NCI-H2227 (cell line): ENCODE measurements around the gene PIK3R5.
"Not testable (repeated sequence)": the region's sequence is repeated elsewhere in the genome, so short reads cannot be mapped to it uniquely, and the experiment has no call there.

Experiments
- DNase-seq: peaks from one replicate; lab custom pipeline; 2025; ENCODE audit not compliant: unreplicated experiment; lab: John Stamatoyannopoulos, UW

Gene PIK3R5

DNA sequence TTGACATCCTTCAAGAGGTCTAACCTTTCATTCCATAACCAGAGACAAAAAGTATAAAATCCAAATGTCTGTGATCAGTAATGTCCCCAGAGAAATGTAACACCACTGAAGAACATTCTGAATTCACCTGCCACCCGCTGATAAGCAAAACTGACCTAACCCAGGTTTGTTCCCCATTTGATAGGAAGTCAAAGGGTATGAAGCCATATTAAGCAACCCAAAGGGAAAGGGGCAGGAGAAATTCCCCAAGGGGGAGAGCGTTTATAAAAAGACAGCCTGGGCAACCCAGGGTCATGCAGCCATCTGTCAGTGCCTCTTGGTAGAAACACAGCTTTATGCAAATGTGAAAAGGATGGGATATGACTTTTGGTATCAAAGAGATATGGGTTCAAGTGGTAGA lies 67.4 kb downstream of the PIK3R5 start:
- DNase-seq = no peak

DNA sequence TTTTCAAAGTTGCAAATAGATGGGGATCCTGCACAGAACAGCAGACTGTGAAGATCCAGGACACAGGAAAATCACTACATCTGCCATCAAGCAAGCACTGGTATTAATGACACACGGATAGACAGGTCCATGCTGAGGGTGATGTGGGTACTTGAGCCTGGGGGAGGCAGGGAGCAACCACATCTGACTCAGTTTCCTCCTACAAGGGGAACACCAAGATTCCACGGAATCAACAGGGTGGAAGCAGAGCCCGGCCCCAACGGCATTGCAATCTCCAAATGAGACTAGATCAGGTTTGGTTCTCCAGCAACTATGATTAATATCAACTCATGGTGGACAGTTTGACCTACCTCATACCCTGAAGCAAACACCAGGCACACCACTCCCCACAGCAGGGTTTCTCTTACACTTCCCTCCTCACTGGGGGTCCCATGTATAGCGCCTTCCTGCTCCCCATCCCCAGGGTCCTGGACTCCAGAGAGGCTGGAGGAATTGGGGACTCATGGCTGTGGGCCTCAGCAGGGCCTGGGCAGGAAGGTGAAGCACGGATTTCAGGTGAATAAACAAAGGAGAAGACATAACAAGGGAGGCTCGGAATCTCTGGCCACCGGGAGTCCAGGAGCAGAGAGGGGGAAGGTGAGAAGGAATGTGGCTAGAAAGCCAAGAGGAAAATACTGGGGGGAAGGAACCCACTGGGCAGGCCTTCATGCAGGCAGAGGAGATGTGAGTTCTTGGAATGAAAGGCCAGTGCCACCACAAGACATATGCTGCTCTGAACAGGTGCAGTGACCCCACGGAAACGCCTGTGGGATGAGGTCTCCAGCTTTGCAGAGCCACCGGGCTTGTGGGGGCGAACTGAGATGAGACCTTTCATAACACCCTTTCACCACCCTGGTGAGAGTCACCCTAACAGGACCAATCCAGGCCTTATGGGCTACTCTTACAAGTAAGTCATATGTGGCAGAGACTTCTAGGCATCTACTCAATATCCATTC lies 68.6 kb downstream of the PIK3R5 start:
- DNase-seq = no peak

DNA sequence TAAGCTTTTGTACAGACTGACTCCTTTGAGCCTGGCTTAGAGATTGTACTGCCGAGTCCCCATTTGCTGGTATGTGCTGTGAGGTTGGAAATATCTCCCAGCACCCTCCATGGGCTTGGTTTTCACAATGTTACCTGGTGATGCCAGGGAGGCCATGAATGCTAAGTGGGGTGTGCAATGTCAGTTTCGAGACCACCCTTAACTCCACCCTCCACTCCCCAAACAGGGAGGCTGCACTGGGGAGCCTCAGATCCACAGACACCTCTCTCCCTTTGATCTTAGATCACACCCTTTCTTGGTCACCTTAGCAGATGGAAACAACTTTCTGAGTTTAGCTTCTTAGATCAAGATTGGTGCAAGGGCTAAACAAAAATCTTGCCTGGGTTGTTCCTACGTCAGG lies 69.4 kb downstream of the PIK3R5 start:
- no peak for DNase-seq

DNA sequence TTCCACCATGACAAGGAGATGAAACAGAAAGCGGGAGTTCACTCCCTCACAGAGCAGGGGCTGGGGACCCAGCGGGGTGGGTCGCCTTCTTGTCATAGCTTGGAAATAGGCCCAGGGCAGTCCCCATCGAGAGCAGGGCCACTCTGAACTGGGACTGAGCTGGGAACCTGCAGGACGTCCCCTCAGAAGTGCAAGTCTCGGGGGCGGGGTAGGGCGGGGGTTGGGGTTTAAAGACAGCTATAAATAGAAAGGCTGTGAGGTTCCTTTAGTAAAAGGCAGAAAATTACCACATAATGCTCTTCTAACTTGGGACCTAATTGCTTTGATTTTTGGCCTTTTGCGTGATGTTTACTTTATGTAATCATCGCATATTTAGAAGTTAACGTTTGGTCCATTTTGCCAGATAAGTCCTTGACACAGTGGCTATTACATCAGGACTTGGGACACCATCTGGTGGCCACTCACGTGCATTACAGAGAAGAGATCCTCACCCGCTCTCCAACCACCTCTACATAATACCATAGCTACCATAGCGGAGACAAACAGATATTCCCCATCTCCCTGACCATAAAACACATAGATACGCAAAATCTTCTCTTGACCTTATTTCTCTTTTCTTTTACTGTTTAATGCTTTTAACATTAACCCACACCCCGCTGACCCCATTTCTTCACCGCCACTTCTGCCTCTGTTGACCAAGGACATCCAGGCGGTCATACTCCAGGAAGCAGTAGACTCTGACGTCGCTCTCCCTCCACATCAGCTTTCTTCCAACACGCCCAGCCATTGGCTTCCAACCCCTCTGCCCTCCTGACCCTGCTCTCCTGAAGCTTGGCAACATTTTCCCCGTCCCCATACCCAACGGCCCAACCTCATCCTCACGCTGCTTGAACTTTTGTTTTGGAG lies 70.6 kb downstream of the PIK3R5 start:
- peak; percentile 71 for DNase-seq

- DNase-seq = no peak
Measured at GRCh38 chr17:8894202-8894671, 71.3 kb downstream of the PIK3R5 start.

DNA sequence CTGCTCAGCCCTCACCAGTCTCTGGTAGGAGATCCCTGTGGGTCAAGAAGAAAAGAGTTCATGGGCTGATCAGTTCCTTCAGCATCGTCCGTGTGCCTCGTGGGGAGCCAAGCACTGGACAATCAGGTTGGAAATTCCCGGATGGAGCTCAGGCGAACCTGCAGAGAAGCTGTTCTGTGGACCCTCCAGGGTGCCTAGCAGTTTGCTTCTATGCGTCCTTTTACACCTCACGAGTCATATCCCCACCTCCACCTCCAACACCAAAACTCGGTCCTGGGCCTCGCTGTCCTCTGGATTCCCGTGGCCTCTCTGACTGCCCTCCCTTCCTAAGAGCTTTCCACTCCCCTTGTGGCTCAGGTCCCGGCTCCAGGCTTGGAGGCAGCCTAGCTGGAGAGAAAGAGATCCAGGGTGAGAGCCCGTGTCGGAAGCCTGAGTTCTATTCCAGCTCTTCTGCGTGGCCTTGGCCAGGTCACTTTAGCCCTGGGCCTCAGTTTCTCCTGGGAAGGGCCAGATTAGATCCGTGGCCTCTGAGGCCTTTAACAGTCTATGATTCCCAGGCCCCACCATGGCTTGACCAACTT lies 71.8 kb downstream of the PIK3R5 start:
- DNase-seq = no peak

DNA sequence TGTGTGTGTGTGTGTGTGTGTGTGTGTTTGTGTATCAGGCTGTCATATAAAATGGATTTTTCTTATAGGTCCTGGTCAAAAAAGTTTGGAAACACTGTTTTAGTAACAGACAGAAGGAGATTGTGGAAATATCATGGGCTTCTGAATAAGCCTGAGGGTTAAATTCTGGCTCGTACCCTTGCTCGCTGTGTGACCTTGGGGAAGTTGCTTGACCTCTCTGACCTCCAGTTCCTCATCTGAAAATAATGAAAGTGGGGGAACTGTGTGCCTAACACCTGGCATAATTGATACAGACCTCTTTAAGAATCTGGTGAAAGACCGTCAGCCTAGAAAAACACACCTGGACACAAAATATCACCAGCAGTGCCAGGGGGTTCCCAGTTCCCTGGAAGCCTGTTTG lies 72.4 kb downstream of the PIK3R5 start:
- no peak for DNase-seq

DNA sequence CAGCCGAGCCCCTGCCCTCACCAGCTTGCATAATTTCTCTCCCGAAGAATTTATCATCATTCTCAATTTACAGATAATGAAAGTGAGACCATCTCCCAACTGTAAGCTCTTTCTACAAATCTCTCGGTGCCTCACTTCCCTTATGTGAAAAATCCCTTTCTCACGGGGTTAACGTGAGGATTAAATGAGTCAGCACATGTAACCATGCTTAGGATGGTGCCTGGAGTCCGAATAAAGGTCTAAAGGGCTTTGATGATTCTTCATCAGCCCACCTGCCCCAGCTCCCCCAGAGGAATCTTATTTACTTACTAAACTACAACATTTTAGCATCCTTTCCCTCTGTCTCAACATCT lies 73.2 kb downstream of the PIK3R5 start:
- no peak for DNase-seq

- no peak for DNase-seq
Measured at GRCh38 chr17:8890671-8891070, 74.8 kb downstream of the PIK3R5 start.

DNA sequence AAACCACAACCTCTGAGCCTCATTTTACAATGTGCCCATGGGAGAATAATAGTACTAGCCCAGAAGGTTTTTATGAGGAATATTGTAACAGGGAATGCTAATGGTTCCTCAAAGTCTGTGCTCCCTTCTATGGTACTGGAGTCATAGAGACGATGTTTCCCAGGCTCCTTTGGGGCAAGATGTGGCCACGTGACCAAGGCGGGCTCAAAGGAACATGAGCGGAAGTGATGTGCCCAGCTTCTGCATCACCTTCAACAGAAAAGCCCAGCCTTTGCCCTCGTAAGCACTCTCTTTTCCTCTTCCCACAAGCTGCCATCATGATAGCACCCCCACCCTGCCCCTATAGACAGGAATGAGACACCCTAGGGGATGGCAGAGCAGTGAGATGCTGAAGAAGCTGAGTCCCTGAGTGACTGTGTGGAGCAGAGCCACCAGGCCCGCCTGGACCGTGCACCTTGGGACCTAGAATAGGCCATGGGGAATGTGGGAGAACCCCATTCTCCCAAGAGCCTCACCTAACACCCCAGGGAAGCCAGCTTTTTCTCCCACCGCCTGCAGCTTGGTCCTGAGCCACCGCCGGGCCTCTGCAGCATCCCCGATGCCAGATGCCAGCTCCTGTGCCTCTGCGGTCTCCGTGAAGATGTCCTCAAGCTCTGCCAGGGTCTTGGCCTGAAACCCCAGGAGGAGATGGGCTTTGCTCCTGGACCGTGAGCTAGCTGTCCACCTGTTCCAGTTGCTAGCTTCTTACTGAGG lies 75.9 kb downstream of the PIK3R5 start:
- no peak for DNase-seq

DNA sequence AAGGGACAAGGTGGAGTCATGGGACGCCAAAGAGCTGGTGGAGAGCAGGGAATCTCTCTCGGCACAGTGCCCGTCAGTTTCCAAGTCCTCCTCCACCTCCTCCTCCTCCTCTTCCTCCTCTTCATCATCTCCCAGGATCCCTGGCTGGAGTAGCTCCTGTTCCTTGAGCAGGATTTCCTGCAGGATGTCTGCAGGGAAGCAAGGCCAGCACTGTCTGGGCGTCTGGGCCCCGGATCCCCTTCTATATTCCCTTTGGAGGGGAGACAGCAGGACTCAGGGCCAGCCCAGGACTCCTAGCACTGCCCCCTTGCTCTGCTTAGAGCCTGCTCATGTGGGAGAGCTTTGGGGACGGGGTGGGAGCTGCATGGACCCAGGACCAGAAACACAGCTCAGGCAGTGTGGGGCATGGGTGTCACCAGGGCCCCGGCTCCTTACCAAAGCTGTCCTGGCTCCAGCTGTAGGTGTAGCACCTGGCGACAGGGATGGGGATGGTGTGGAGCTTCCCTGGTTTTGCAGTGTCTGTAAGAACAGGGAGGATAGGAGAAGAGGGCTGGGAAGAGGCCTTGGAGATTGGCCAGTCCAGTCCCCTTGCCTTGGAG lies 76.7 kb downstream of the PIK3R5 start:
- DNase-seq = no peak

GRCh38 chr17:8887834-8888703 lies 77.4 kb downstream of the PIK3R5 start:
- DNase-seq = no peak

DNA sequence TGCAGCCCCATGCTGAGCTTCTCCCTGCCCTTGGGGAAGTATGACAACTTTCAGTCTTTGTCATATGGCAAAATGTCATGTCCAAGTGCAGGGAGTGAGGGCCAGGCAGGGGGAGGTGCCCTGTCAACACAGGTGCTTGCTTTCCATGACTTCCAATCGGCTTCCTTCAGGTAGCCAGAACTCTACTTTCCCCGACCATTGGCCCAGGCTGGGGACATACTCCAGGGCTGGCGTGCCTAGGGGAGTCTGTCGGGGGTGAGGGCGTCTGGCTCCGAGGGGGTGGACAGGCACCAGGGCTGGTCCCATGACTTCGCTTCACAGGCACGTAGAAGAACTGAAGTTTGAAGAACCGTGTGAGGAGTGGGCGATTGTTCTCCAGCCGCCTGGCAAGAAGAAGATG lies 78.2 kb downstream of the PIK3R5 start:
- DNase-seq = no peak

DNA sequence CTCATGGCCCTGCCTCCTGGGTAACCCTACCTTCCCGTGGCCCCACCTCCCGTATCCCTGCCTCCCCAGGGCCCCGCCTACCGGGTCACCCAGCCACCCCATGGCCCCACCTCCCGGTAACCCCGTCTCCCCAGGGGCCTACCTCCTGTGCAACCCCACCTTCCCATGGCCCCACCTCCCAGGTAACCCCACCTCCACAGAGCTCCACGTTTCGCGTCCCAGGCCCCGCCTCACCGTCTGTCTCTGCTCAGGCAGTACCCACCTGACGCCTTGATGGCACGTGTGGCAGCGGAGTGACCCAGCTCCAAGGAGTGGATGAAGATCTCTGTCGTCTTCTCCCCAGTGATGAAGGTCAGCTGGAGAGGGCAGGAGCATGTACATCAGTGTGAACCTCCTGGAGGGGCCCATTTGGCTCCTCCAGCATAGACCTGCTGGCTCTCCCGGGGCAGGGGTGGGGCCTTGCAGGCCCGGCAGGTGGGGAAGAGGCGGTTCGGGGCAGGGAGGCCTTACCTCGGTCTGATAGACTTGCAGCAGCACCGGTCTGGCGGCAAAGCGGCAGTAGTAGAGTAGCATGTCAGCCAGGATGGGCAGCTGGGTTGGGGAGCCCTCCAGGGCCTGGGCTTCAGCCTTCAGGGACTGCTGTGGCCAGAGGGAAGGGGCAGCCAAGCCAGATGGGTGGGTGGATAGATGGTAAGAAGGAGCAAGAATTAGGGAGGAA lies 79.4 kb downstream of the PIK3R5 start:
- DNase-seq = no peak

DNA sequence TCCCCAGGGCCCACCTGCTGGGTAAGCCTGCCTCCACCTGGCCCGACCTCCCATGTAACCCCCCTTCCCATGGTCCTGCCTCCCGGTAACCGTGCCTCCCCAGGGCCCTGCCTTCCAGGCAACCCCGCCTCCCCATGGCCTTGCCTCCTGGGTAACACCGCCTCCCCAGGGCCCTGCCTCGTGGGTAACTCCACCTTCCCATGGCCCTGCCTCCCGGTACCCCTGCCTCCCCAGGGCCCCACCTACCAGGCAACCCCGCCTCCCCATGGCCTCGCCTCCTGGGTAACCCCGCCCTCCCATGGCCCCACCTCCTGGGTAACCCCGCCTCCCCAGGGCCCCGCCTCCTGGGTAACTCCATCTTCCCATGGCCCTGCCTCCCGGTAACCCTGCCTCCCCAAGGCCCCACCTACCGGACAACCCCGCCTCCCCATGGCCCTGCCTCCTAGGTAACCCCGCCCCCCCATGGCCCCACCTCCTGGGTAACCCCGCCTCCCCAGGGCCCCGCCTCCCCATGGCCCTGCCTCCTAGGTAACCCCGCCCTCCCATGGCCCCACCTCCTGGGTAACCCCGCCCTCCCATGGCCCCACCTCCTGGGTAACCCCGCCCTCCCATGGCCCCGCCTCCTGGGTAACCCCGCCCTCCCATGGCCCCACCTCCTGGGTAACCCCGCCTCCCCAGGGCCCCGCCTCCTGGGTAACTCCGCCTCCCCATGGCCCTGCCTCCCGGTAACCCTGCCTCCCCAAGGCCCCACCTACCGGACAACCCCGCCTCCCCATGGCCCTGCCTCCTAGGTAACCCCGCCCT lies 80.1 kb downstream of the PIK3R5 start:
- not testable (repeated sequence) for DNase-seq

- no peak for DNase-seq
Measured at GRCh38 chr17:8884336-8884990, 81.0 kb downstream of the PIK3R5 start.

GRCh38 chr17:8883353-8883752 lies 82.2 kb downstream of the PIK3R5 start:
- no peak for DNase-seq
